Ishikawa (cell line): Measurements from ENCODE around the gene ZDHHC7.

Source experiments
- CEBPB ChIP-seq: IDR thresholded peaks from 2 replicates; pipeline ENCODE4 v1.6.1; 2012
- CREB1 ChIP-seq: IDR thresholded peaks from 2 replicates; pipeline ENCODE4 v1.6.1; 2012; ENCODE audit warnings: low read depth
- EGR1 ChIP-seq: IDR thresholded peaks from 2 replicates; pipeline ENCODE4 v1.6.1; 2012
- EP300 ChIP-seq: IDR thresholded peaks from 2 replicates; pipeline ENCODE4 v1.6.1; 2012; ENCODE audit warnings: borderline replicate concordance
- FOXM1 ChIP-seq: IDR thresholded peaks from 2 replicates; pipeline ENCODE4 v1.6.1; 2012; ENCODE audit warnings: low read depth, borderline replicate concordance
- MAX ChIP-seq: IDR thresholded peaks from 2 replicates; pipeline ENCODE4 v1.6.1; 2012
- NFIC ChIP-seq: IDR thresholded peaks from 2 replicates; pipeline ENCODE4 v1.6.1; 2012
- RAD21 ChIP-seq: IDR thresholded peaks from 2 replicates; pipeline ENCODE4 v1.6.1; 2012; ENCODE audit warnings: low read depth
- TAF1 ChIP-seq: IDR thresholded peaks from 2 replicates; pipeline ENCODE4 v1.6.1; 2012; ENCODE audit warnings: low read depth, mild to moderate bottlenecking
- TCF12 ChIP-seq: IDR thresholded peaks from 2 replicates; pipeline ENCODE4 v1.6.1; 2012; ENCODE audit warnings: low read depth
- TEAD4 ChIP-seq: IDR thresholded peaks from 2 replicates; pipeline ENCODE4 v1.6.1; 2012
- YY1 ChIP-seq: IDR thresholded peaks from 2 replicates; pipeline ENCODE4 v1.6.1; 2012; ENCODE audit warnings: low read depth
- TF ChIP-seq, protein P1 (sequence below): IDR thresholded peaks from 2 replicates; pipeline ENCODE4 v1.6.1; 2012; ENCODE audit warnings: low read depth, mild to moderate bottlenecking

DNA sequence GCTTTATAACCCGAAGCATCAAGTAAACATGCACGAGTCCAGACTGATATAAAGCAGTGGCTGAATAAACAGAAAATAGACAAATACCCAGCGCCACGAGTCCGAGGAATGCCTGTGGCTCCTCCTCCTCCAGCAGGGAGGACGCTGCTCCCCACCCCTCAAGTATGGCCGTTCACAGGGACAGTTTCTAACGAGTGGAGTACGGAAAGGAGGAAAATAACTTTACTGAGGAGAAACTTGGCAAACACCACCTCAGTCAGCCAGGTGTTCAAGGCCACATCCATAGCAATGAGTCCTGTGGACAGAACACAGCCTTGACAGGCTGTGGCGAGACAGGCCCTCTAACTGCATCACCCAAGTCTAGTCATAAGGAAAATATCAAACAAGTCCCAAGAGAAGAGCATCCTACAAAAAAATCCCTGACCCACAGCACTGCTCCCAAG lies 9.2 kb downstream of the ZDHHC7 start:
- no peak for TF ChIP-seq RAD21
- TF ChIP-seq EP300, result no peak
- TF ChIP-seq MAX, result no peak
- TF ChIP-seq, protein P1, sequence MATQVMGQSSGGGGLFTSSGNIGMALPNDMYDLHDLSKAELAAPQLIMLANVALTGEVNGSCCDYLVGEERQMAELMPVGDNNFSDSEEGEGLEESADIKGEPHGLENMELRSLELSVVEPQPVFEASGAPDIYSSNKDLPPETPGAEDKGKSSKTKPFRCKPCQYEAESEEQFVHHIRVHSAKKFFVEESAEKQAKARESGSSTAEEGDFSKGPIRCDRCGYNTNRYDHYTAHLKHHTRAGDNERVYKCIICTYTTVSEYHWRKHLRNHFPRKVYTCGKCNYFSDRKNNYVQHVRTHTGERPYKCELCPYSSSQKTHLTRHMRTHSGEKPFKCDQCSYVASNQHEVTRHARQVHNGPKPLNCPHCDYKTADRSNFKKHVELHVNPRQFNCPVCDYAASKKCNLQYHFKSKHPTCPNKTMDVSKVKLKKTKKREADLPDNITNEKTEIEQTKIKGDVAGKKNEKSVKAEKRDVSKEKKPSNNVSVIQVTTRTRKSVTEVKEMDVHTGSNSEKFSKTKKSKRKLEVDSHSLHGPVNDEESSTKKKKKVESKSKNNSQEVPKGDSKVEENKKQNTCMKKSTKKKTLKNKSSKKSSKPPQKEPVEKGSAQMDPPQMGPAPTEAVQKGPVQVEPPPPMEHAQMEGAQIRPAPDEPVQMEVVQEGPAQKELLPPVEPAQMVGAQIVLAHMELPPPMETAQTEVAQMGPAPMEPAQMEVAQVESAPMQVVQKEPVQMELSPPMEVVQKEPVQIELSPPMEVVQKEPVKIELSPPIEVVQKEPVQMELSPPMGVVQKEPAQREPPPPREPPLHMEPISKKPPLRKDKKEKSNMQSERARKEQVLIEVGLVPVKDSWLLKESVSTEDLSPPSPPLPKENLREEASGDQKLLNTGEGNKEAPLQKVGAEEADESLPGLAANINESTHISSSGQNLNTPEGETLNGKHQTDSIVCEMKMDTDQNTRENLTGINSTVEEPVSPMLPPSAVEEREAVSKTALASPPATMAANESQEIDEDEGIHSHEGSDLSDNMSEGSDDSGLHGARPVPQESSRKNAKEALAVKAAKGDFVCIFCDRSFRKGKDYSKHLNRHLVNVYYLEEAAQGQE, result no peak
- TF ChIP-seq CEBPB, result no peak
- no peak for TF ChIP-seq TAF1
- no peak for TF ChIP-seq TEAD4
- no peak for TF ChIP-seq NFIC
- TF ChIP-seq FOXM1, result no peak
- TF ChIP-seq EGR1, result no peak
- TF ChIP-seq CREB1, result no peak
- TF ChIP-seq TCF12, result no peak
- no peak for TF ChIP-seq YY1
